CD4-positive, alpha-beta T cell treated with Interleukin-6 at 100 ng/mL for 8 hours (primary cell): ENCODE data around the gene RTKN.

Source experiments
- DNase-seq: peaks from one replicate; pipeline ENCODE4 v3.0.0-alpha.2; 2020; ENCODE audit warnings: mixed read lengths, low spot score

RTKN gene

GRCh38 chr2:74416778-74417177 is 25.0 kb downstream of the RTKN start:
- no peak for DNase-seq

- no peak for DNase-seq
Observed at GRCh38 chr2:74415762-74416395, 25.9 kb downstream of the RTKN start.

DNA sequence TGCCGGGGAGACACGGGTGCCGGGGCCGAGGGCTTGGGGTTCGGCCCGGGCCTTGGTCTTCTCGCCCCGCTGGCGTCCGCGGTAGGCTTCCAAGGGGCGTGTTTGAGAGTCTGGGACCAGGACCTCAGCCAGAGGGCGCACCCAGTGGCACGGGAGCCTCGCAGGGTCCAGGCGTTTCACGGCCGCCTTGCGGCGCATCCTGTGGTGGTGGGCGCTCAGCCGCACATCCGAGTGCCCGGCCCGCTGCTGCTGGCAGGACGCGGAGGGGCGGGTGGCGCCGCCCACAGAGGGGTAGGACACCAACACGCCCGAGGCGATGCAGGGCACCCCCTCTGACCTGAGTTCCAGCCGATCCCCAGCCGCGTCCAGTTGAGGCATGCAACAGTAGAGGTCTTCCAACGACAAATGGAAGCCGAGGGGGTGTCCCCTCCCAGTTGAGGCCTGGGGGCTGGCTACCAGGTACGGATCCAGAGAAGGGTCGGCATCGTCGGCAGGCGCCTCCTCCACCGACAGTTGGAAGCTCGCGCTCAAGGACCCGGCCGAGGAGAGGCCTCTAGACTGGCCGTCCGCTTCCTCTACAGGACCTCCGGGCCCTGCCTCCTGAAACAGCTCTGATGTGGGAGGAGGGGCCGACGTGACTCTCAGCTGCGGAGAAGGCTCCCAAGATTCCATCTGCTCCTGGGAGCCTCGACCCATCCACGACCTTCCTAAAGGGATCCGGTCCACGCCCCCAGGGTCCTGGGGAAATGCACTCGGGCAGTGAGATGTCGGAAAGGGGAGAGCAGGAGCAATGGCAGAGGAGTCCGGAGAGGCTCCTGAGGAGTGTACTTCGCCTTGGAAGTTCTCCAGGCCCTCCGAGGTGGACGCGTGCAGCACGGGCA is 26.6 kb downstream of the RTKN start:
- DNase-seq, result peak; percentile 17

DNA sequence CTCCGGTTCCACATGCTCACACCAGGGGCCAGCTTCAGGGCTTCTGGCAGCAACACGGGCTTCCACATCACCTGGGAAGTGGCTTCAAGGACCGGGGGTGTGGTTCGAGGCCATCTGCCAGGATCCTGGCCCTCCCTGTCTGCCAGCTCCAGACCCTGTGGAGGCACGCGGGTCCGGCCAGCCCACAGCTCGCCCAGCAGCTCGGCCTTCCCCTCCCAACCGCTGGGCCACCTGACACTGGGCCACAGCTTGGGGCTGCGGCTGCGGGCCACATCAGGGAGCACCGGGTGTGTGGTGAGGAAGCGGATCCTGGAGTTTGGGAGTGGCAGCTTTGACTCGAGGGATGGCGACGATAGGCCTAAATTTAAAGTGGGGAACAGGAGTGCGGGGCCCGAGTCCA is 27.3 kb downstream of the RTKN start:
- no peak for DNase-seq

DNA sequence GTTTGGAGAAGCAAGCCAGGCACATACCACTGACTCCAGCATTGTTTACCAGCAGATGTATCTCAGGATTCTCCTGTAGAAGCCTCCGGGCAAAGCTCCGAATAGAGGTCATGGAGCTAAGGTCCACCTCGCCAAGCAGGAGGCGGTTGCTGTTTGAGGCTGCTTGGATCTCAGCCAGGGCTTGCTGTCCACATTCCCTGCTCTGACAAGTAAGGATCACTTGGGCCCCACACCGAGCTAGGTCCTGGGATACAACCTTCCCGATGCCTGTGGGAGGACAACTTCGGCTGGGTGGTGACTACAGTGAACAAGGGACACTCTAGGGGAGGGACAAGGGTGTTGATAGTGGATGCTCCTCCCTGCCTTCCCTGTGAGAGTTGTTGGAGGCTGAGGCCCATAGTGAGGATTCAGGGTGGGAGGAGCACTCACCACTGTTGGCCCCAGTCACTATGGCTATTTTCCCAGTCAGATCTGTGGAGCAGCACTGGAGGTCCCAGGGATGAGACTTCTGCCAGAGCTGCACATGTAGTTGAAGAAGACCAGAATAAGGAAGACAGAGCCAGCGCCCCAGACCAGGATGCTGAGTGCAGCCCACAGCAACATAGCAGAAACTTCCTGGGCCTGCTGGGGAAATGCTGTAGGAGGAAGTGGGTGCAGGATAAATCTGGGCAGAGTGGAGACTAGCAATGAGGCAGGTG is 28.6 kb downstream of the RTKN start:
- DNase-seq, result no peak

GRCh38 chr2:74407682-74408081 is 34.1 kb downstream of the RTKN start:
- DNase-seq, result no peak

DNA sequence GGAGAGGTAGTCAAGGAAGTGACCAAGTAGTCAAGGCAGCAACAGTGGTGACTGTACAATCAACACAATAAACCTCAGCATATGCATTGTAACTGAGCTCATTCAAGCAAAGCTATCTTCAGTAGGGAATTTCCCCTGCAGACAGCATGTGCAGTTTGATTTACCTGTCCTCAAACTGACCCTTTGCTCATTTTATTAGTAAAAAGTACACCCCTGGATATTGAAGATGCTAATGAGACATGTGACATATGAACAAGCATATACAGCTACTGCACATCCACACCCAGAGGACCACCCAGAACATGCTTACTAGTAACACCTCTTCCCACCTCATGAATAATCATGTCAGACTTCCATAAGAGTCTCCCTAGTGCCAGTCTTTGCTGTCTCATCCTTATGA is 35.7 kb downstream of the RTKN start:
- no peak for DNase-seq

DNA sequence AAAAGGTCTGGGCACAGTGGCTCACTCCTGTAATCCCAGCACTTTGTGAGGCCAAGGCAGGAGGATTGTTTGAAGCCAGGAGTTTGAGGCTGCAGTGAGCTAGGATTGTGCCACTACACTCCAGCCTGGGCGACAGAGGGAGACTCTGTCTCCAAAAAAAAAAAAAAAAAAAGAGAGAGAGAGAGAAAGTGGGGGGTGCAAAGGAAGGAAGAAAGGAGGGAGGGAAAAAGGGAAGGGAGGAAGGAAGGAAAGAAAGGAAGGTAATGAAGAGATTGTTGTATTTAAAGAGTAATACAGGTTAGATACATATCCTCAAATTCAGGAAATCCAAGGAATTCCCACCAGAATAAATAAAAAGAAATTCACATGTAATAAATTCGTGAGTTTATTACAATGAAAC is 39.8 kb downstream of the RTKN start:
- DNase-seq, result no peak

GRCh38 chr2:74399785-74400184 is 42.0 kb downstream of the RTKN start:
- peak; percentile 18 for DNase-seq

- no peak for DNase-seq
Observed at GRCh38 chr2:74396149-74396548, 45.6 kb downstream of the RTKN start.

GRCh38 chr2:74393525-74393924 is 48.2 kb downstream of the RTKN start:
- DNase-seq, result no peak

DNA sequence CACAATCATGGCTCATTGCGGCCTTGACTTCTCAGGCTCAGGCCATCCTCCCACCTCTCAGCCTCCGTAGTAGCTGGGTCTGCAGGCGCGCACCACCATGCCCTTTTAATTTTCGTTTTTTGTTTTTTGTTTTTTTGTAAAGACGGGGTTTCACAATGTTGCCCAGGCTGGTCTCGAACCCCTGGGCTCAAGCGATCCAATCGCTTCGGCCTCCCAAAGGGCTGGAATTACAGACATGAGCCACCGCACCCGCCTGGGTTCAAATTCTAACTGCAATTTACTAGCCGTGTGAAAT is 49.3 kb downstream of the RTKN start:
- no peak for DNase-seq

GRCh38 chr2:74391580-74392448 is 49.9 kb downstream of the RTKN start:
- DNase-seq, result peak; percentile 94

- DNase-seq, result no peak
Observed at GRCh38 chr2:74391209-74391579, 50.5 kb downstream of the RTKN start.

DNA sequence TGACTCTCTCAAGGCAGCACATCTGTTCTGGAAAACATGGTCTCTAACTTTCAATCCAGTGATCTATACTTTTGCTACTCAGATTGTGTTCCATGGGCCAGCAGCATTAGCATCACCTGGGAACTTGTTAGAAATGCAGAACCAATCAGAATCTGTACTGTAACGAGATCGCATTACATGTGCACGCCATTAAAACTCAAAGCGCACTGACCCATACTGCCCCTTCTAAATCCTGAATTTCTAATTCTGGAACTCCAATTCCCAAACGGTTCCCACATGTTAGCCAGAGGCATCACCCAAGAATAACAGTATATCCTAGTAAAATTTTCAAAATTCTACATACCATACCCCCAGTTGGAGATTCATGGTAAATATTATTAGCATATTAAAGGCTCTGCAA is 51.1 kb downstream of the RTKN start:
- DNase-seq, result no peak

DNA sequence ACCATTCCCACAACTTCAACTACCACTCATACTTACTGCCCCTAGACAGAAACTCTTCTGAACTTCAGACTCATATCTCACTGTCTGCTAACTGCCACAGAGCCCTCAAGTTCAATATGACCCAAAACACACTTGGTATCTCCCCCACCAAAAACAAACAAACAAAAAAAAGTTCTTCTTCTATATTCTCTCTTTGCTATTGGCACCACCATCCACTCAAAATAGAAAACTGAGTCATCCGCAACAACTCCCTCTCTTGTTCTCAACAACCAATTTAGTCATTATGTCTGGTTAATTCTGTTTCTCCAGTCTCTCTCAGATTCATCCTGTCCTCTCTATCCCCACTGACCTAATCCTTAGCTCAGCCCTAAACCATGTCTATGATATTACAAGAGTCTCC is 54.4 kb downstream of the RTKN start:
- DNase-seq, result no peak

DNA sequence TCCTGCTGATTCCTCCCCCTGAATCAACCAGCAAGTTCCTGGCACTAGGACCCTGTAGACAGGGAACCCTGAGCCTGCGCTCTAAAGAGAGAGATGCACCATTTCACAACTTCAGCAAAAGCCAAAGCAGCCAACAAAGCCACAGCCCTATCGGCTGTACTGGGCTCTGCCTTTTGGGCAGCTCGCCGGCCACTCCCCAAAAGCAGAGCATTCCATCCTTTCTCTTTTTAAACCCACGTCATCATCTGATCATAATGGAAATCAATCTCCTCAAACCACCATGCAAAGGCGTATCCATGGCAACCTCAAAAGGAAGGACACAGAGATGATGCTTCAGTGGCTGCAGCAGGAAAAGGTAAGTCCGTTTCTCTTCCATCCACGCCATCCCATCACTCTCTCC is 56.3 kb downstream of the RTKN start:
- DNase-seq, result no peak

- DNase-seq, result no peak
Observed at GRCh38 chr2:74384051-74384450, 57.7 kb downstream of the RTKN start.

GRCh38 chr2:74383254-74383653 is 58.5 kb downstream of the RTKN start:
- no peak for DNase-seq

GRCh38 chr2:74381751-74382150 is 60.0 kb downstream of the RTKN start:
- no peak for DNase-seq

DNA sequence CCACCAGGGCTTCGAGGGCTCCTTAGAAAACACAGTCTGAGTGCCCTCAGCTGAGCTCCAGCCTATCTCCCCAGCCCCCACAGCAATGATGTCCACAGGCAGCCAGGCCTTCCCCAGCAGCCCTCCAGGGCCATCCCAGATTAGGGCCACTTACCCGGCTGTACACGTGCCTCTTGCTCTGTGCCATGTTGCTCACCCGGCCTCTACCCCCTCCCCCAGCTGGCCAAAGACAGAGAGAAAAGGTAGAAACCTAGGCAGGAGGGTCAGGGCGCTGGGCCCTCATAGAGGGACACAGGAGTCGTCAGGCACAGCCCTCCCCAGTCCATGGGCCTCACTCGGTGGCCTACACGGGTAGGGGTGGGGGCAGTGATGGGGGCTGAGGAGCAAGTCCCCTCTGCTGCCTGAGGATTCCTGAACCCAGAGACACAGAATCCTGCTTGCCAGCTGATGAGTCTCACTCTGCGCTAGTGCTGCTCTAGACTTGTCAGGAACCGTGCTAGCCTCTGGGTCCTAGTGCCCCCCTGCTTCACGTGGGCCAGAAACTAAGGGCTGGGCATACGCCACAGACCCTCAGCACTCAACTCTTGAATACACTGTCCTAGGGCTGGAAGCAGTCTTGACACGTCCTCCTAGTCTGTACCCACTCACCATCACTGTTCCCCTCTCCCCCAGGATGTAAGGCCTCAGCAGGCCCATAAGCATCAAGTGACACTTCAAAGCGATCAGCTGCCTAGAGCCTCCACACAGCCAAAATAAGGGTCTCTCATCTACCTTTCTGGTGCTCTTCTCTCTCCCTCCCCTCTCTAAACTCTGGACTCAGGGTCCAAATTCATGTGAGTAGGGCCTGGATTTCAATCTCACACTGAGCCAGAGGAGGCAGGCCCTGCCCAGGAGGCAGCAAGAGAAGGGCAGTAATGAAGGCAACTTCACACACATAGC is 61.6 kb downstream of the RTKN start, which contains the start of gene DCTN1:
Gene DCTN1, minus strand, starts transcription at position 461 of the 939 bp plus-strand sequence. Its CDS starts 274 bp downstream, at position 187.
- no peak for DNase-seq
